HG02759 (cell line): ENCODE data around the gene UPF3A.
"Not testable (repeated sequence)": the region's sequence is repeated elsewhere in the genome, so short reads cannot be mapped to it uniquely, and the experiment has no call there.

ENCODE experiments used
- ATAC-seq: cut with Tn5 transposase; IDR thresholded peaks from one replicate; pipeline ENCODE4 v1.9.1; 2021; ENCODE audit warnings: mild to moderate bottlenecking, moderate library complexity; ENCODE audit not compliant: unreplicated experiment

Gene UPF3A

DNA sequence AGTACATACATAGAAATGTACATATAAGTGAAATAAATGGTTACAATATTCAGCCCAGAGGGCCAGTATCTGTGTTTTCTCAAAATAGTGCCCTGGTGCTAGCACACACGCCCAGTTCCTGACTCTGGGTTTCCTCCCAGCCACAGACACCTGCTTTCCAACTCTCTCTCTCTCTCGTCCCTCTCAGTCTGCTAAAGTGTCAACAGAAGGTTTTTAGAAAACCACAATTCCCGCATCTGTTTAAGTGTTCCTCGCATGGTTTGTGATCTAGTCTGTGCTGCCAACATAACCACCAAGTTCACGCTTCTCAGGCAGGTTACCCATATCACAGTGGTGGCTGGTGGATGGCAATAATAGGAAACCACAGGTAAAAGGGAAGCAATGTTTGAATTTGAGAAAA is 17.8 kb upstream of the UPF3A start:
- ATAC-seq, result peak; percentile 50

- not testable (repeated sequence) for ATAC-seq
Observed at GRCh38 chr13:114264313-114264712, 17.1 kb upstream of the UPF3A start.

DNA sequence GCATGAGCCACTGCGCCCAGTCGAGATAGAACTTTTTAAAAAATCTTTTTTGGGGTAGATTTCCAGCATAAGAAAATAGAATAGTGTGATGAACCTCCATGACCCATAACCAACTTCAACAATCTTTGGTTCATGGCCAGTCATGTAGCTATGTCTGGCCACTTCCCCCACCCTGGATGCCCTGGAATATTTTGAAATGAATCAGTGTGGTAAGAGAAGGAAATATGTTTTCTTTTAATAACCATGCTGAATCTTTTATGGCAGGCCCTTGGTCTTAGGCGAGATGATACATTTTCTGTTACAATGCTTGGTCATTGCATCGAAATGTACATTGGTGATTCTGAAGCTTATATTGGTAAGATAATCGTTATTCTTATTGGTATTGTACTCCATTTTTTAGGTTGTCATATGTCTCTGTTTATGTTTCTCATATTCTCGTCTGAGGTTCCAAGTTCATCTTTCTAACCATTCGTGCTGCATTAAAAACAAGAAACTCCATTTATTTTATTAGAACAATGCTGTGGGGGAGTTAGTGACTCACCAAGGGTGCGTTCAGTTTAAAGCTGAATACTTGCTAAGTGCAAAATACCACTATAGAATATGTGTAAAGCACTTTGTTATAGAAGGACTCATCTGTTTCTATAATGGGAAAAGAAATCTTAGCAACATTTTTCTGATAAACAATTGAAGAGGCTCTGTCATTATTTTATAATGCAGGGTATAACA is 16.4 kb upstream of the UPF3A start:
- ATAC-seq, result no peak

DNA sequence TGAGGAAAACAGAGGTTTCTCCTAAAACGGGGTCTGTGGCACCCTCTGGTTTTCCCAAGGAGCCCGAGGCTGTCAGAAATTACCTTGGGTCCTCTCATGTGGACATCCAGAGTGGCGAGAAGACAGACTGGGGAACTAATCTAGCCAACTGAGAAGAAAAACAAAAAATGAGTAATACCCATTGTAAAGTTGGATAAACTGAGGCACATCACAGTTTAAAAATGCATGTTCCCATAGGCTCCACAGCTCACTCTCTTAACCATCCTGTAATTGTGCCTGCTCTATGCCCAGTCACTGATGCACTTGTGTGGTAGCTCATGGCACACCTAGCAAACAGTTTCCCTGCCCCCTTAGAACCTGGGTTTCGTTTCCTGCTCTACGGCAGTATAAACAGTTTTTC is 15.2 kb upstream of the UPF3A start:
- ATAC-seq, result no peak

DNA sequence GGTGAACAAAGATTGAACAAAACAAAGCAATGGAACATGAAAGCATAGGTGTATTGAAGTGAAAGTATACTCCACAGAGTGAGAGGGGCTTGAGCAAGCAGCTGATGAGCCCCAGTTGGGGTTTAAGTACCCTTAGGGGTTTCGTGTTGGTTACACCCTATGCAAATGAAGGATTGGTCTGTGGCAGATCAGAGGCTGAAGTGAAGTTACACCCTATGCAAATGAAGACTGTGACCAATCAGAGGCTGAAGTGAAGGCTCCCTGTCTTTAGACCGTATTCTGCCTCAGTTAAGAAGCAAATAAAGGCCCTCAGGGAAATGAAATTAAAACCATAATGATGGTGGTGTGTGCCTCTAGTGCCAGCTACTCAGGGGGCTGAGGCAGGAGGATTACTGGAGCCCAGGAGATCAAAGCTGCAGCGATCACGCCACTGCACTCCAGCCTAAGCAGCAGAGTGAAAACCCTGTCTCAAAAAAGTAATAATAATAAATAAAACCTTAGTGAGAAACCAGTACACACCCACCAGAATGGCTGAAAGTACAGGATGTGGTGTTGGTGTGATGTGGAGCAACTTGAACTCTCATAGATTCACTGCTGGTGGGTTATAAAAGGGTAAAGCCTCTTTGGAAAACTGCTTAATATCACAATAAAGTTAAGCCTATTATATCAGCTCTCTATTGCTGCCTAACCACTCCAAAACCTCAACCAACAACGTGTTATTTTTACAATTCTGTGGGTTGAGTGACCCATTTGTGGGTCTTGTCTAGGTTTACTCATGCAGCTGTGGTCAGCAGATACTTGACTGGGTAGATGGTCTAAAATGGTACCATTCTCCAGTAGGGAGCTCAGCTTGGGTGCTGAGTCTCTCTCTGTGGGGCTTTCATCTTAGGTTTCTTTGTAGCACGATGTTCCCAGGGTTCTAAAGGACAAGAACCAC is 12.8 kb upstream of the UPF3A start:
- ATAC-seq, result no peak

DNA sequence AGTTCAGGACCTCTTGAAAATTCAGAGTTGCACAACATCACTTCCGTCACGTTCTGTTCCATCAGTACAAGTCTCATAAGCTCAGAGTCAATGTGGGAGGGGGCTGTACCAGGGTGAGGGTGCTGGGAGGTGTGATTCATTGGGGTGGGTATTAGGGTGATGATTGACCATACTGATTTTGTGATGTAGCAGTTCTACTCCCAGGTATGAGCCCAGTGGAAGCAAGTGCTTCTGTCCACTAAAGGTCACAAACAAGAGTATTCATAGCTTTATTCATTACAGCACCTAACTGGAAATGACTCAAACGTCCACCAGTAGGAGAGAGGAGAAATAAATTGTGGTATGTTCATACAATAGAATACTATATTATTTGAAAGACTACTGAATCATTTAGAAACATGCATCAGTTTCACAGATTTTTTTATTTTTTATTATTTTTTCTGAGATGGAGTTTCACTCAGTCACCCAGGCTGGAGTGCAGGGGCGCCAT is 12.1 kb upstream of the UPF3A start:
- ATAC-seq, result no peak

DNA sequence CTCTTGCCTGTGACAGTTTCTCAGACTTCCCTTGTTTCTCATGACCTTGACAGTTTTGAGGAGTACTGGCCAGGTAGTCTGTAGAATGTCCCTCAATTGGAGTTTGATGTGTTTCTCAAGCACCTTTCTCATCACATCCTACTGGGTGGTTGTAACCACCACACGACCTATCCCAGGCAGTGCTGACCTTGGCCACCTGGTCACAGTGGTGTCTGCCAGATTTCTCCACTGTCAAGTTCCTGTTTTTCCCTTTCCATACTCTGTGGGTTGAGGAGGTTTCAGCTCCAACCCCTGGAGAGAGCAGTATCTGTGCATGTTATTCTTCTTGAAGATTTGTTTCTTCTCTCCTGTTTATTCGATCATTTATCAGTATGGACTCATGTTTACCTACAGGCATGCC is 8.4 kb upstream of the UPF3A start:
- ATAC-seq, result no peak

DNA sequence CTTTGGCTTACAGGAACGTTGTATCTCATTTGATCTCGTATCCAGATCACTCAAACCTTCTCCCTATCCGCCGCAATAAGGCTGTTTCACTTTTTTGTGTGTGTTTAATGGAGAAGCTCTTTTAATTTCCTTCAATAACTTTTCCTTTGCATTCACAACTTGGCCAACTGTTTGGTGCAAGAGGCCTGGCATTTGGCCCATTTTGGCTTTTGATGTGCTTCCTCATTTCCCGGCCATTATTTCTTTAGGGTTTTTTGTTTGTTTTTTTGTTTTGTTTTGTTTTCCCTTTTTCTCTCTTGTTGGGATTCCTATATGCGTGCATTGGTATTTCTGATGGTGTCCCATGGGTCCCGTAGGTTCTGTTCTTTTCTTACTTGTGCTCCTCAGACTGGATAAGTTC is 6.1 kb upstream of the UPF3A start:
- no peak for ATAC-seq

DNA sequence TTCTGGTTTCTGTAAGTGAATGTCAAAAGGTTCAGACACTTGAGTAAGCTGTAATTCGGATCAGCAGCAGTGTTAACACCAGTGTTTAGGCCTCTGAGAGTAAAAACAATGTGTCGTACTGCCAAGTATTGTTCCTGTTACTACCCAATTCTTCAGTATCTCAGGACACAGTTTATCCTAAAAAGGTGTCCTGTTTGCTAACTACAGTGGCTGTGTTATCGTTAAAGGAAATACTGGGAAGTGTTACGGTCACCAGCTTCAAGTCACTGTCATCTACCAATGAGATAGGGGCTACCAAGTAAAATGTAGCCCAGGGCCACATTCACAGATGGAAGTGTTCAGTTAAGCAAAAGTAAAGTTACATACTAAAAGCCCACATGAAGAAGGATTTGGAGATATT is 2.3 kb upstream of the UPF3A start:
- no peak for ATAC-seq

DNA sequence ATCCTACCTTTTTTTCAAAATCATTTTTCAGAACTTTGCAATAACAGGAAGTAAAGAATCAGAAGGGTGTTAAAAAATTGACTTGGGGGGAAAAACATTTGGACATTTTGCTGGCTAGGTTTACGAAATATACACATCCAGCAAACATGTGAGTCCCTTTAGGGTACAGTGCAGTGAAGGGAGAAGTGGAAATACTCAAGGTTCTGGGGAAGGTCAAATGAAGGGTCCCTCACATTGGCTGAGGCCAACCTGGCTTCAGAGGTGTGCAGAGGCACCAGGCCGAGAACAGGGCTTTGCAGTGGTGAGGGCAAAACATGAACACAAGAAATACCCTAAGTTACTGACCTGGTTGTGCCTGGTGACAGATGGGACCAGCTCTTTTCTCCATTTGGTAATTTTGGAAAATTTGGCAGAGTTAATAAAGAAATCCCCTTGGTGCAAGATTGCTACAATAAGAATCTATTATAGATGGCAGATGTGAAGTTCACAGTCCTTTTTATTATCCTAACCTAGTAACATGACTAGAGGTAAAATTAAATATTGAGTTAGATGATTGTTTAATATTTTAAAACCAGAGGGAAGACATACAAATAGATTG is 1.5 kb upstream of the UPF3A start:
- ATAC-seq, result no peak

GRCh38 chr13:114282041-114282670 is 755 bp downstream of the UPF3A start:
- peak; percentile 50 for ATAC-seq

DNA sequence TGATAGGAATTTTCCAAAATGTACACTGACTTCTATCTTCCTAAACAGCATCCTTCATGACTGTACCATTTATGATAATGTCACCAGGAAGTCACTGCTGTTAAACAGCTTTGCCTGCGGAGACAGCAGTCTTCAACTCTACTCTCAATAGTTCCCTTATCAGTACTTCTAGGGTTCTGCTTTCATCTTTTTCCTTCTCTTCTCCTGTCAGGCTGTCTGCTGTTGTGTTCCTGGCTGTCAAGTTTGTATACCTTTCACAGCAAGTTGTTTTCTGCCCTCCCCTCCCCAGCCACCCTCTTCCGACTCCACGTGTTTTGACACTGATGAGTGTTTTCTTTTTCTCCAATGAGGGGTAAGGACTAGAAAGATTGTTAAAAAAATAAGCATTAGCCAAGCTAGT is 2.2 kb downstream of the UPF3A start:
- no peak for ATAC-seq

DNA sequence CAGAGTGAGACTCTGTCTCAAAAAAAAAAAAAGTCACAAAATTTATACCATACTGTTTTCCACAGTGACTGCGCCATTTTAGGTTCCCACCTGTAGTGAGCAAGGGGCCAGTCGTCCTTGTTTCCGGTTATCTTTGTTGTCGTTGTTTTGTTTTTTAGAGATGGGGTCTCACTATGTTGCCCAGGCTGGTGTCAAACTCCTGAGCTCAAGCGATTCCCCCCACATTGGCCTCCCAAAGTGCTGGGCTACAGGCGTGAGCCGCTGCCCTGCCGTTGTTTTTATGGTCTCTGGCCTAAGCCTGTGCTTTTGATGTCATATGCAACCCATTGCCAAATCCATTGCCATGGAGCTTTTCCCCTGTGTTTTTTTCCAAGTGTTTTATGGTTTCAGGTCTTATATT is 3.3 kb downstream of the UPF3A start:
- ATAC-seq, result no peak

DNA sequence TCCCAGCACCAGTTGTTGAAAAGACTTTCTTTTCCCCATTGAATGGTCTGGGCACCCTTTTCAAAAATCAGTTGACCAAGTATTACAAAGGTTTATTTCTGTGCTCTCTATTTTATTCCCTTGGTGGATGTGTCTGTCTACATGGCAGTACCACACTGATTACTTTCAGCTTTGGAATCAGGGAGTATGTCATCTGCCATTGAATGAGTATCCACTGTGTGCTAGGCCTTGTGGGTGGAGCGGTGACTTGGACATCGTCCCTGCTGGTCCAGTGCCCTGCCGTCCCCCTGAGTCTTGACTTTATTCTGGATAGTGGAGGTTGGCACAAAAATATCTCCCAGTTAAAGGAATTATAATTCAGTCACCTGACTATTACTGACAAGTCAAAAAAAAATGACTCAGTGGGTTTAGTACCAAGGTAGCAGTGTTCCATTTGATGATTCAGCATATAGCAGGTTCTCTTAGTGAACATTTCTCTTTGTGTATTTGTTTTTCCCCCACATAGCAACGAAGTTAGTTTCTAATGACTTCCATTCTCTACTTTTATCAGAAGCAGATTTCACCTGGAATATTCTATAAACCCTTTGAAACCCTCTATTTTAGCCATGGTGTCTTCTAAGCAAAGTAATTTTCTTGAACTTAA is 3.9 kb downstream of the UPF3A start:
- ATAC-seq, result no peak

- no peak for ATAC-seq
Observed at GRCh38 chr13:114286808-114287207, 5.4 kb downstream of the UPF3A start.

DNA sequence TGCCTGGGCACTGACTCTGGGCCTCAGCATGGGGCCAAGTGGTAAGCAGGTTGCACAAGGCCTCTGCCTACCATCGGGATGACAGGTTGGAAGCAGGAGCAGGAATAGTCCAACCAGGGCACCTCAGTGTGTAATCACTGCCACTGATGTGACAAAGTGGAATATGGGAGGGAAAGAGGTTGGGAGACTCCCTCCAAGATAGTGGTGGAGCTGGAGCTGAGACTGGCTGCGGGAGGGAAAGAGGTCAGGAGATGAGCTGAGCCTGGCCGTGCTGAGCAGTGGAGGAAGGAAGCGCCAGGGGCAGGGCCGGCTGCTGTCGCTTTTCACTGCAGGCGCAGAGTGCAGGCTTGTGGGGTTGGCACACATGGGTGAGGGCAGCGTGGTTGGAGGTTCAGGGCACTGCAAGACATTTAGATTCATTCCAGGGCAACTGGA is 6.8 kb downstream of the UPF3A start:
- no peak for ATAC-seq

DNA sequence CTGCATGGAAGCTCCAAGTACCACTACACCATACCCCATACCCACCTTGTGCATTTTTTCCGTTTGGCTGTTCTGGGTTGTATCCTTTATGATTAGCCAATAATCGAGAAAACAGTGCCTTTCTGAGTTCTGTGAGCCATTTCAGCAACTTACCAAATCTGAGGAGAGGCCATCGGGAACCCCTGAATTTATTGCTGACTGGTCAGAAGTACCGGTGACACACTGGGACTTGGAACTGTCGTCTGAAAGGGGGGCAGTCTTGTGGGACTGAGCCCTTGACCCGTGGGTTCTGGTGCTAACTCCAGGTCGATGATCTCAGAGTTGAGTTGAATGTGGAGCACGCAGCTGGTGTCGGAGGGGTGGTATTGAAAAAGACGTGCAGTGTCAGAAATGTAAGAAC is 15.0 kb downstream of the UPF3A start:
- ATAC-seq, result no peak

DNA sequence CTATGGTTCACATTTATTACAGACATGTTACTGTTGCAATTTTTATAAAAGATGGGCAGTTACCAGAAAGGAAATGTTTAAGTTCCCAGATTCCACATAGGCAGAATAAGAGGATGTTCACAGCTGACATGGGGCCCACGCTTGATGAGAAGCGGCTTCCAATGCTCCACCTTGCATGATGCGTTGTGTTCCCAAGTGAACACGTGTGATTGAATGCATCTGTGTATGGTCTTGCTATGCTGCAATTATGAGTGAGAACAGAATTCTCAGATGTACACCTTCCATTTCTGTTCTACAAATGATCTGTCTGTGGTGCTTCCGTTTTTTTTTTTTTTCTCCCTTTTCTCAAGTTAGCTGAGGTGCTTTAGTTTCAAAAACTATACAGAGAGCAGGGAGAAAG is 15.5 kb downstream of the UPF3A start:
- ATAC-seq, result no peak

GRCh38 chr13:114298866-114299265 is 17.5 kb downstream of the UPF3A start:
- no peak for ATAC-seq

GRCh38 chr13:114299604-114300305 is 18.4 kb downstream of the UPF3A start:
- no peak for ATAC-seq
